Non-pigmented ciliary epithelial cell (primary cell): ENCODE data around the gene GRID1.

Source experiments
- DNase-seq: peaks from one replicate; pipeline ENCODE4 v3.0.0-alpha.2; 2010; ENCODE audit warnings: low read depth

The GRID1 gene

DNA sequence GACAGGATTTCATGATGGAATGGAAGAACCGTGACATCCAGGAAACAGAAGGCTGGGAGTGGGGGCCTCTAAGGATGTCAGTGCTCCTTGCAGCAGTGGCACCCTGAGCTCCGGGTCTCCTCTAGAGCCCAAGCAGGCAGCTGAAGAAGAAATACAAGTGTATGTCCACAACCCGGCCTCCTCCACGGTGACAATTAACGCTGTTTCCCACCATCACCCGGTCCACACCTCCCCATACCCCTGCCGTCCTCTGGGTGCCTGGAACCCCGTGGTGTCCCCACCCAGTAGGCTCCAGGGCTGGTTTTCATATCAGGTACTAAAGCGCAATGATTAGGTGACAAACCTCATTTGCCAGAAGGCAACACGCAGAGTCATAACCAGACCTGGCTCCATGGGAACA is 30.3 kb downstream of the GRID1 start:
- DNase-seq = no peak

DNA sequence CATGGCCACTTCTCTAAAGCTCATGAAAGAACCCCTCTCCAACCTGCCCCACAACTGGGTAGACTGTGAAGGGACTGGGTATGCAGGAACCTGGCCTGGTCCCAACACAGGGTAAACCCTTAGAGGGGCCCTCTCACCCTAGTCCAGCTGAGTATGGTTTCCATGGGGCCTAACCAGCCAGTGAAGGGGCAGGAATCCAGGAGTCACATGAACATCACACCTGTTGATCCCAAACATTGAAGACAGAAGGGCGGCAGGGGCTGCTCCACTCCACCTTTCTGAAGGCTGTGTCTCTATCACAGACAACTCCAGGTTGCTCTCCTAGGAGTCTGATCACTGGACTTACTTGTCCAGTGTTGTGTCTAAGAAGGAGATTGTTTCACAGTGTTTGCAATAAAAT is 30.8 kb downstream of the GRID1 start:
- no peak for DNase-seq

DNA sequence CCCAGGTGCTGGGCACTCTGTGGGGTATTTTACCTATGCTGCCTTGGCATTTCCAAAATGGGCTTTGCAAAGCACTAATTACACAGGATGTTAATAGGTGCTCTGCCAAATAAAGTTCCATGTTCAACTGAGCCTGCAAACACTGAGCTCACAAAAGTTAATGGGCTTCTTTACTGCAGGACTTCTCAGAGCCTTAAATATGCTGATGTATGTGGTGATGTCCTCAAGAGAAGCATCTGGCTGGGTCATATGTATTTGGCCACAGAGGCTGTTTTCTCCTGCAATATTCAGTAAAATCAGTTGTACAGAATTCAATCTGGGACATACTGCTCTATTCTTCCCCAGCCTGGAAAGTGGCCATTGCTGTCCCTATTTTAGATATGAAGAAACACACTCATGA is 31.3 kb downstream of the GRID1 start:
- DNase-seq = no peak

DNA sequence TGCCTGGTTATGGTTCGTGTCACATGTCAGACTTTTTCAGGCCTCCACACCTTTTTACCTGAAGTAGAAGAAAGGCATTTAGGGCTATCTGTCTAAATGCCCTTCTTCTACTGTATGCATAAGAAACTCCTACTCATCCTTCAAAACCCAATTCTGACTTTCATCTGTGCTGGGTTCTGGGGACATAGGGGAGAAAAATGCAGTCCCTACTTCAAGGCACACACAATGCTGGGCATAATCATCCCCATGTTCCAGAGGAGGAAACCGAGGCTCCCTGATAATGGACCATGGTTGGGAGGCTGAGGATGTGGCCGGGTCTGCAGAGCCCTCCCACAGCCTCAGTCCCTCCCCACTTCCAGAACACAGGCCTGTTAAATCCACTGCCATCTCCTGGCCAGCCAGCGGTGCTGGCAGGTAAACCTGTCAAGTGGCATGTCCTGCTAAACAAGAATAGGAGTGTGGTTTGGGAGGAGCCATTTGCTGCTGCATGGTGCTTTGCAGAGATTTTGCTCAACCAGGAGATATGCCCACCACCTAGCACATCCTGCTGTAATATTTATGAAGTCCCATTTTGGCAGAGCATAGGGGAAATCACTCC is 32.0 kb downstream of the GRID1 start:
- no peak for DNase-seq

DNA sequence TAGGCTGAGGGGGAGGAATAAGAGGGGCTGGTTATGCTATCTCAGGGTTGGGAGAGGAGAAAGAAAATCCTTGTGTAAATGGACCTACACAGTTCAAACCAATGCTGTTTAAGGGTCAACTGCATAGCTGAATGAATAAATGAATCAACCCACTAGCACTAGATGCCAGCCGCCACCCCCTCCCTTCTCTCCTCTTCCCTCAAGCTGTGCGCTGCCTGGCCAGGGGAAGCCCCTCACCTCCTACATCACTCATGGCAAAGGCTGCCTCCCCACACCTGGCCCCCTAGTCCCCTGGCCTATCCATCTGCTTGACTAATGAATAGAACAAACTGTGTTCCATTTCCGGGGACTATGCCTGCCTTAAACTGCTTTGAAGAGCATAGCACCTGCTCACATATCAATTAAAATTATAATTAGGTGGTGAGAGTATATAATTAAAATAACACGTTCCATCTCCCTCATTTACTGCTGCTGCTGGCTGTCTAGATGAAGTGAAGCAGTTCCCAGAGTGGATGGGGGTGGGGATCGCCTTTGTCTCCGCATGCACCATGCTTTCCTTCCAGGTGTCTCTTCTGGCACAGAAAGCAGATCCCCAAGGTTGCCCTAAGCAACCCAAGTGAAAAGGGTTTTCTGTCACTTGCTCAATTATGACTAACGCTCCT is 32.6 kb downstream of the GRID1 start:
- DNase-seq = no peak

DNA sequence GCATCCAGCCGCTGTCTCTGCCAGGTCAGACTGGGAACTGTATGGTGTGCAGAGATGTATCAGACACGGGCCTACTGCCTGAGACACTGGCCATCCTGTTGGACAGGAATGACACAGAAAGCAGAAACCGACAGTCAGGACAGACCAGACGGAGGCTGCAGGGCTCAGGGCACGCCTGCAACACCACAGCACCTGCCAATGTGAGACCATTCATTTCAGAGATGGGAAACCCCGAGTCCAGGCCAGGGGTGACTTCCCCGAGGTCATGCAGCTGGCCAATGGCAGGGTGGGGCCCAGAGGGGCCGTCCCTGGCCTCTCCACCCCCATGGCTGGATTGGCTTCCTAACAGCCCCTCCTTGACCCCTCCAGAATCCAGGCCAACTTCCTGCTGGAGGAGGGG is 34.7 kb downstream of the GRID1 start:
- DNase-seq = no peak

DNA sequence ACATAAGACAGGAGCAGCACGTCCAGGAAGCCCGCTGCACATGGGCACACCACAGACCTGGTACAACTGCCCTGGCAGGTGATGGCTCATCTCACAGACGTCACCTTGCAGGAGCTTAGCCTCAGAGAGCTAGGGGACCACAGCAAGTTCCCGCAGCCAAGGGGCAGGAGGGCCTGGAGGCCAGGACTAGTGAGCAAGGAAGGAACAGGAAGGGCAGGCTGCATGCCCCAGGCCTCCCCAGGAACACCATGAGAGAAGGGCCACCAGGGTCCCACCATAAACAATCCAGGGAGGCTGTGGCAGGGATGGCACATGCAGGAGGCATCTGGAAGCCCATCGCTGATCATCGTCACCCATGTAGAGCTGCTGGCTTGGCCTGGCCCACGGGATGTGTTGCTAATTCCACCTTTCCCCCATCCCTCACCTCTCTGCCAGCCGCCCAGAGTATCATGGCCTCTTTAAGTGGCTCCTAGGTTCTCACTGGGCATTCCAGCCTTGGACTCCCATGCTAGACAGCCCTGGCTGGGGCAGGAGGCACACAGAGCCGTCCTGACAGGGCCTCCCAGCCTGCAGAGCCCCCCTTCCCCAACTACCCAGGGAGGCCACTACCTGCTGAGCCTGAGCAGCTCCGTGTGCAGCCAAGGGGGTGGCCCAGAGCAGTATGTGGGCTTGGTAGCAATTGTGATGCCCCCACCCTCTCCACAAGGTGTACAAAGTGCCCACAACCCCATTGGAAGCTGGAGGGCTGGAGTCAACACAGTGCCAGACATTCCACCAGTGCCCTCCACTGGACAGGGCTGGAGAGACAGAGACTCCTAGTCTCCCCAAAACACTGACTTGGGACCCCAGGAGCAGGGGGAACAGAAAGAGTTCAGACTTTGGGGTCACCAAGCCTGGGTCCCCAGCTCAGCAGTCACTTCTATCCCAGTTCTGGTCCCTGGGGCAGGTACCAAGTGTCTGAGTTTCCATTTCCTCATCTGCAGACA is 35.5 kb downstream of the GRID1 start:
- no peak for DNase-seq

DNA sequence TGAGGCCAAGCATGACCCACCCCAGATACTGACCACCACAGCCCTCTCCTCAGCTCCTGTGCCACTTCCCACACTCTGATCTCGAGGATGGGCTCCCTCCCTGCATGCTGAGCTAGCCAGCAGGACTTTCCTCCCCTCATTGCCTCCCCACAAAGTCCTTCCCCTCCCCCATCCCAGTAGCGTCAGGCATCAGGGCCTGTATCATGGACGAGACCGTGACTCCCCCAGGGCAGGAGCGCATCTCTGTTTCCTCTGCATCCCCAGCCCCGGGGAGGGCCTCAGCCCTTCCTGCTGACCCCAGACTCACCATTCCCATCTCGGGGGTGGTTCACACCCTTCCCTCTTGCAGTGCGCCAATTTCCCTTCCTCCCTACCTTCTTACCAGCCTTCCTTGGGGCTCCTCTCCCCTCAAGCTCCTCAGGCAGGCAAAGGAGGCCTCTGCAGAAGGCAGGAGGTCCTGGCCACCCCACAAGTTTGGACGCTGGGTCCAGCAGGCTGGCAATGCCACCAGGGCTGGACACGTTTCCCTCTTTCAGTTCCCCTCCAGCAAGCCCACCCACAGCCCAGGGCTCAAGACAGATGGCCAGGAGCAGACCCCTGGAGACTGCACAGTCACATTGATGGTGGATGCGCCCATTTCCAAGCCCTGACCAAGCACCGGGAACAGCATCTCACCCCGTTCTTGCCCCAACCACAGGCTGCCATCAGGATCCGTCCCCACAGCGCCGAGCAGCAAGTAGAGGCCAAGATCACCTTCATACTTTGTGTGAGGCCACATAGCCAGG is 36.5 kb downstream of the GRID1 start:
- DNase-seq = no peak

DNA sequence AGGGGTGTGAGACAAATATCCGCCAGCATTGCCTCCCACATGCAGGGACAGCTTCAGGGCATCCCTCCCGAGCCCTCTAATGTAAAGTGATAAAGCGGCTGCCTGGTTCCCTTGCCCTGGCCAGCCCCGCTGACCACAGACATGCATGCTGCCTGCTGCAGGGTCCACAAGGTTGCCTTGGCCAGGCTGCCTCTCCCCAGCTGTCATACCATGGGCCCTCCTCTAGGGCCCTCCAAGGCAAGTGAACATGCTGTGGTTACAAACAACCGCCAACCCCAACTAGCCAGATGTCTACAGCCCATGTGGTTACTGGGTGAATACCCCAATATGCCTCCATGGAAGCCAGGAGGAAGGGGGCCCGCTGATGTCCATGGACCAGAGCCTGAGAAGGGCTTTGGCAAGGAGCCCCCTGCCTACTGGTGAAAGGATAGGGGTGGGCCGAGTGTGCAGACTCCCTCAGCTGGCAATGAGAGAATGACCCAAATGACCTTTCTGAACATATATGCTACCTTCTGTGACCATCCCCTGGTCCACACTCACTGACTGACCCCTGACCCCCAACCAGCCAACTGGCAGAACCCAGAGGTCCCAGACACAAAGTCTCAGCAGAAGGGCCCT is 37.4 kb downstream of the GRID1 start:
- no peak for DNase-seq

DNA sequence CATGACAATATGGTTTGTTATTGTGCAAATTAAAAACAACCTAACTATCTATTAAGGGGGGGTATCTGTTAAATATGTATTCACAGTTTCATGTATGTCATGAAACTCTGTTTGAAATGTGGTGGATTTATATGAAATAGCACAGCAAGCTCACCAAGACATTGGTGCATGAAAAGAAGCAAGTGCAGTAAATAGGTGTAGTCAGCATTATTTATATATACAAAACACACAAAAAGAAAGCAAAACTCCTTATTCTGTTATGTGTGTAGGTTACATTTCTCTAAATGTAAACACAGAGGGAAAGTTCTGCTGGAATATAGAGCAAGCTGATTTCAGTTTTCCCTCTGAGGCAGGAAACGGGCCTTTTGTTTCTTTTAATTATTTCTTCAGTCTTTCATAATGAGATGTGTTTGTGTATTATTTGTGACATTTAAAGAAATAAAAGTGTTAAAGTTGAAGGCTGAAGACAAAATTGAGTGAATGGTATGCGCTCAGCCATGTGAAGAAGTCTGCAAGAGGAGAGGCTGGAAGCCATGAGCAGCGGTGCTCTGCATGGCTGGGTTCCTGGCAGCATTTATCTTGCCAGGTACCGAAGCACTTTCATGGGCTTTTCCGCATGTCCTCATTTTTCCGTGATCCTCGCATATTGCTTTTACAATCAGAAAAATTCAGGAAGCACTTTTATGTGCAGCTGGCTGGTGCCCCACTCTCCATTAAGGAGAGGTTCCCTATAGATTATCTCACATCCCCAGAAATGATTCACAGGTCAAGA is 38.5 kb downstream of the GRID1 start:
- DNase-seq = no peak

DNA sequence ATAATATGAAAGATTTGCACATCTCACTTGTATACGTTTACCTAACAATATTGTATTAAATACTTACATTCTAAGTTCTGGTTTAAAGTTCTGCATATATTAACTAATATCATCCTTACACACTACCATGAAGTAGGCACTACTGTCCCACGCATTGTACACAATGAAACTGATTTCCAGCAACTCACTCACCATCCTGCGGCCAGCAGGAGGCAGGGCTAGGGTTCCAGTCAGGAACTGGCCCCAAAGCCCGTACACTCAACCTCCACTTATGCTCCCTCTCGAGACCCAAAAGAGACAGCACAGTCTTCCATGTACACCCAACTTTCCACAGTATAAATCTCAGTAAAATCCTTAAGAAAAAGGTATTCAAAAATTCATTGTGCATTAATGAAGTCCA is 41.4 kb downstream of the GRID1 start:
- no peak for DNase-seq

DNA sequence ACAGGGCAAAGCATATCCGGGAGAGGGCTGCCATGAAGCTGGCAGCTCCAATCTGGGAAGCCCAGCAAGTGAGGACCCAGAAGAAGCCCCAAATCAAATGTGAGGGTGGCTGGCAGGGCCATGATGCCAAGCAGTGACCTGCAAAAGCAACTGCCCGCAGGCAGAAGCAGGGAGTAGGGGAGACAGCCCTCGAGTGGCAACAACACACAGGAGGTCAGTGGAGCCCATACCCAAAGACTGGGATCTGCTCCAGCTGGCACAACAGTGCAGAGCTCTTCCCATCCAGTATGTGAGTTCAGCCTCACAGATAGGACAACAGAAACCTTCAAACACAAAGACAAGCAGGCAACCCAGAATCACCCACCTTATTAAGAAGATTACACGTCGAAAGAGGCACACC is 45.0 kb downstream of the GRID1 start:
- DNase-seq = no peak

DNA sequence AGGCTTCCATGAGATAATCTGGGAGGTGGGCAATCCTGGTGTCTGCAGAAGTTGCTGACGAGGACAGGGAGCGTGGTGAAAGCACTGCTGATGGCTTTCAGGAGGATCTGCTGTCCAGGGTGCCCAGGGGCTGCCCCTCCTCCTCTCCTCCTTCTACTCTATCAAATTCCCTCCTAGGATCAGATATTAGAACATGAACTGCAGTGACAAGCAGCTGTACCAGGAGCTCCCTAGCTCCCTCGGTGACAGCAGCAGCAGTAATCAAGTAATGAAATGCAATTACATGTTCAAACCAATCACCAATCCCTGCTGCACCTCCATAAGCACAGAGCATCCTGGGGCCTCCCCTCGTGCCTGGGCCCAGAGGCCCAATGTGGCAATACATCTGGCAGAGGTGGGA is 46.9 kb downstream of the GRID1 start:
- DNase-seq = no peak

DNA sequence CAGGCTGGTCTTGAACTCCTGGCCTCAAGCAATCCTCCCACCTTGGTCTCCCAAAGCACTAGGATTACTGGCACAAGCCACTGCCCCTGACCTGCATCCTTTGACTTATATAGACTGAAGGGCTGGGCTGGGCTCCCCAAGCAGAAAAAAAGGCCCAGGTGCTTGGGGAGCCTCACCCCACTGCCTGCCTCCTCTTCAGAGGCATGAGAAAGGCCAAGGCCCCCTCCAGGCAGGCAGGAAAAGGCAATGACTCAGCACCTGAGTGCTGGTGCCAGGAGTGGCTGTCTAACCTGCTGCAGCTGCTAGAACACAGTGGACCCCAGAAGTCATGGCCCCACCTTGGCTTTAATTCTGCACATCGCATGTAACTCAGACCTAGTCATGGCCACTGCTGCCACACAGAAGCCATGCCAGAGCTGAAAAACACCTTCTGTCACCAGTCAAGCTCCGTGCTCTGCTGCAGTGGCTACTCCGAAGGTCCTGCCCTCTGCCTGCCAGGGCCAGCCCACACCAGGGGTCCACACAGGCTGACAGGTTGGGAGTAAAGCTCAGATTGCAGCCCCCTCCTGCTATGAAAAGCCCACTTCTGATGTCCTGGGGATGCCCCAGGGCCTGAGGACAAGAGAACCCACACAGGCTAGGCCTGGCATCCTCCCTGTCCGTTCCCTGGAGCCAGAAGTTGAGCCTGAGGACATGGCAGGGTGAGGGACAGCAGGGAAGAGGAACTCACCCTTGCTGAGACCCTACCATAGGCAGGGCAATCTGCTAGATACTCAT is 48.5 kb downstream of the GRID1 start:
- DNase-seq = no peak

DNA sequence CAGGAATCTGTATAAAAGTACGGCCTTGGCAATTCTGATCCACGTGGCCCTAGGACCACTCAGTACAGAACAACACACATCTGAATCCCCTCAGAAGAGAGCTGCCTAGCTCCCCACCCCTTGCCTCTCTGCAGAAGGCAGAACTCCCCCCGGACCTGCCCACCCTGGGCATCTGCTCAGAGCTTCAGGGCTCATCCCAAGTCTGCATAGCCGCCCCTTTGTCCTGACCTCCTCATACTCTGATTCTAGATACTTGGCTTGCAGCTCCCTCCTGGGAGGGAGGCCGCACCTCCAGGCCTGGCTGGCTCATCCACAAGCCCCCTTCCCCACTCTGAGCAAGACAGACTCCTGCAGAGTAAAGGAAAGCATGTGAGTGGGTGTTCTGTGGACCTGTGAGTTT is 49.6 kb downstream of the GRID1 start:
- DNase-seq = no peak

DNA sequence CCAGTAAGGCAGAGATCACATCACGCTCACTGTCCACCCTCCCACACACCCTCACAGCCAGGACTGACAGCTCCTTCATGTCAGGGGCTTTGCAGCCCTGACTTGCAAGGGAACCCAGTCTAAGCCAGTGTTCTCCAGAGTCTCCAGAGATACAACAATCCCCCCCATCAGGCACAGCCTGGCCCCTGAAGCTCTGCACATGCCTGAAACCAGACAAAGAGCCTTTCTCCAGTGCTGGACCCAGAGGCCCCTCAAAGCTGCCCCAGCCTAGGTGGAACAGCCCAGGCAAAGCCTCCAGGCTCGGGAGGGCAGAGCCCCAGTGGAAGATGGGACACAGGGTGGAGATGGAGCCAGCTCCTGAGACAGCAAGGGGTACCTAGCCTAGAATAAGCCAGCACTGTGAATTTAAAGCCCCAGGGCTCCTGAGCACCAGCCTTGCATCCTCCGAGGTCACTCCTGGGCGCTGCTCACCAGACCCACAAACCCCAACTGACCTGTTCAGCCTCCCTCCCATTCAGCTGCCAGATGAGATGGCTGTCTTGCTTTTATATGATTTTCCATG is 50.2 kb downstream of the GRID1 start:
- DNase-seq = no peak

DNA sequence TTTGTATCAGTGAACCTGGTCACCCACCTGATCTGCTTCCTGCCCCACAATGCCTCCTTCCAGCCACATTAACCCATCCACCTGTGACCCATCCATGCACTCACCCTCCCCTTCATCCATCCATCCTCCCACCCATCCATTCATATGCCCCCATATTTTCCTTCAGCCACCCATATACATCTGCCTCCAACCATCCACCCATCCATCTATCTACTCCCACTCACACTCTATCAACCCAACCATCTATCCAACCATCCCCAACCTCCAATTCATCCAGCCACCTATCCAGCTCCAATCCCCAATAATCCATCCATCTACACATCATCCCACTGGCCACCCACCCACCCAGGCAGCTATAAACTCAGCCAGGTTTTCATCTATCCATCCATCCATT is 51.0 kb downstream of the GRID1 start:
- no peak for DNase-seq

DNA sequence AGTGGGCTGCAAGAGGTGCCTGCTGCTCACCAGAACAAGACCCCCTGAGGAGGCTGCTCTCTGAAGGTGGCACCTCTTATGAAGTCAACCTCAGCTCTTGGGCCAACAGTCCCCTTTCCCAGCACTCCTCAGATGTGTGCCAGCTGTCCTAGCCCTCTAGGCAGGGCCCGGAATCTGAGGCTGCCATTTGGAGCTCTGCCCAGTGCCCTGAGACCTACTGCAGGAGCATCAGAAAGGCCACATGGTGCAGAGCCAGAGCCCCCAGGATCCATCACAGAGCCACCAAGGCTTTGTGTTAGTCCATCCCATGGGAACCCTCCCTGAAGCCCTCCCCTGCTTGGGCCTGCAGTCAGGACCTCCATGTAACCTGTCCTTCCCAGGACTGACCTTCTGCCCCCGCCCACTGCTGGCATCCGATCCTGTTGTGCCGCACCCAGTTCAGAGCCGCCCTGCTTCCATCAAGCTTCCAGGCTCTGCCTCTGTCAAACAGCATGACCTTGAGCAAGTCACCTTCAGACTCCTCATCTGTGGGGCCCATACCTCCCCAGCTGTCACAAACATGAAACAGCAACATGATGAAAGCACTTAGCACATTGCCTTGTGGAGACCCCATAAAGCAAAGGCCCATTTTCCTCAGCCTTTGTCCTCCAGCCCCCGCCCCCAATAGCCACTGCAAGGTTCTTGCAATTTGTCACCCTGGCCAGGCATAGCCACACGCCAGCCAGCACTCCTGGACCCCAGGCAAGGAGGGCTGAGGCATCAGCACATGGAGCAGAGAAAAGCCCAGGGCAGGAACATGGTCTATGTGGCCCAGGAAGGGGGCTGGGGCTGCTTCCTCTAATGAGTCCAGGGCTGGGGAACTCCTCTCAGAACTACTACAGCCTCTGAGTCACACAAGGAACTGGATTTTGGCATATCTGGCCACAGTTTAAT is 51.7 kb downstream of the GRID1 start:
- DNase-seq = no peak

DNA sequence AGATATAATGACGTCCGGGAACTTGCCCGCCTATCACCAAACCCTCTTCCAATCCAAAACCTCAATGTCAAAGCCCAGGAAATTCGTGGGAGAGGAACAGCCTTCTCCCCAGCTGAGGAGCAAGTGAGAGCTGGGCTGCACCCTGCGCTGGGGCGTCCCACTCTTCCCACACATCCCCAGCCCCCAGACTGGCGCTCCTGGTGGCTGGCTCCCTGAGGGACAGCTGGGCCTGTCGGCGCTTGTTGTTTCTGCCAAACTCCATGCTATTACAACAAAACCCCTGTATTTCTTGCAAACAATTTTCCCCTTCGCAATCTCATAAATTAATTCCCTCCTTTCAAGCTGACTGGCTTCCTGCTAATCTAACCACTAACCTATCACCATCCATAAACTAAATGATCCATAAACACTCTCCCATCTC is 53.0 kb downstream of the GRID1 start:
- no peak for DNase-seq
